ENCODE measurements around the gene GBP7.
A peak's percentile ranks its signal among the peaks of the same experiment; 100 is the strongest.

Gene GBP7

GRCh38 chr1:89104687-89105086 is 71.1 kb downstream of the GBP7 start:
- Histone ChIP-seq H3K56ac (ENCODE audit: low read length) (no peak overlapping the region), H3K36me3 (ENCODE audit: control insufficient read depth, insufficient read depth, low read length) (no peaks in the 10 kb centered on the region), H3K18ac (ENCODE audit: low read length) (no peak overlapping the region), H3K27ac (ENCODE audit: low read depth, low read length) (no peak overlapping the region), H4K8ac (ENCODE audit: low read depth, low read length) (no peak overlapping the region), H4K5ac (ENCODE audit: low read length) (no peak overlapping the region), H3K23ac (ENCODE audit: low read length) (no peak overlapping the region), H3K27me3 (ENCODE audit: insufficient read depth, low read length, poor library complexity) (no peaks in the 10 kb centered on the region), H3K4me3 (ENCODE audit: low read length) (no peak overlapping the region), H3K4ac (ENCODE audit: low read depth, low read length) (no peak overlapping the region), H3K9ac (ENCODE audit: low read length) (no peak overlapping the region), H3K4me2 (ENCODE audit: low read length) (no peak overlapping the region), H2BK5ac (ENCODE audit: low read length) (no peak overlapping the region), H3K79me2 (ENCODE audit: control insufficient read depth, insufficient read depth, low read length) (no peaks in the 10 kb centered on the region), H3K79me1 (ENCODE audit: low read length) (no peaks in the 10 kb centered on the region), H3K4me1 (ENCODE audit: control insufficient read depth, low read depth, low read length) (no peaks in the 10 kb centered on the region), H2AK5ac (ENCODE audit: low read length) (no peak overlapping the region), H2BK120ac (ENCODE audit: low read depth, low read length) (no peak overlapping the region), H2BK15ac (replicated peaks; ENCODE audit: low read depth) (no peak overlapping the region)
- WGBS (ENCODE audit: extremely low coverage, insufficient coverage, low lambda C conversion rate): no CpG with 5 or more reads among the region's 17 CpGs
- DNase-seq: peak; percentile 5

GRCh38 chr1:89104147-89104546 is 71.7 kb downstream of the GBP7 start:
- no peak overlapping the region for H4K5ac ChIP-seq (ENCODE audit: low read length)
- H3K27ac ChIP-seq (ENCODE audit: low read depth, low read length): no peak overlapping the region
- no peaks in the 10 kb centered on the region for H3K27me3 ChIP-seq (ENCODE audit: insufficient read depth, low read length, poor library complexity)
- H4K8ac ChIP-seq (ENCODE audit: low read depth, low read length): no peak overlapping the region
- no peaks in the 10 kb centered on the region for H3K36me3 ChIP-seq (ENCODE audit: control insufficient read depth, insufficient read depth, low read length)
- H3K4me1 ChIP-seq (ENCODE audit: control insufficient read depth, low read depth, low read length): no peaks in the 10 kb centered on the region
- no peak overlapping the region for H3K9ac ChIP-seq (ENCODE audit: low read length)
- no peak overlapping the region for H3K23ac ChIP-seq (ENCODE audit: low read length)
- H2BK120ac ChIP-seq (ENCODE audit: low read depth, low read length): no peak overlapping the region
- no peak overlapping the region for H2BK15ac ChIP-seq (replicated peaks; ENCODE audit: low read depth)
- no peak overlapping the region for H3K4me3 ChIP-seq (ENCODE audit: low read length)
- no peak overlapping the region for H3K4me2 ChIP-seq (ENCODE audit: low read length)
- H2AK5ac ChIP-seq (ENCODE audit: low read length): no peak overlapping the region
- no peak overlapping the region for H2BK5ac ChIP-seq (ENCODE audit: low read length)
- H3K79me2 ChIP-seq (ENCODE audit: control insufficient read depth, insufficient read depth, low read length): no peaks in the 10 kb centered on the region
- no peak overlapping the region for H3K4ac ChIP-seq (ENCODE audit: low read depth, low read length)
- no peak overlapping the region for H3K18ac ChIP-seq (ENCODE audit: low read length)
- DNase-seq: no peak
- H3K56ac ChIP-seq (ENCODE audit: low read length): no peak overlapping the region
- H3K79me1 ChIP-seq (ENCODE audit: low read length): no peaks in the 10 kb centered on the region
- WGBS (ENCODE audit: extremely low coverage, insufficient coverage, low lambda C conversion rate): no CpG with 5 or more reads among the region's 2 CpGs

DNA sequence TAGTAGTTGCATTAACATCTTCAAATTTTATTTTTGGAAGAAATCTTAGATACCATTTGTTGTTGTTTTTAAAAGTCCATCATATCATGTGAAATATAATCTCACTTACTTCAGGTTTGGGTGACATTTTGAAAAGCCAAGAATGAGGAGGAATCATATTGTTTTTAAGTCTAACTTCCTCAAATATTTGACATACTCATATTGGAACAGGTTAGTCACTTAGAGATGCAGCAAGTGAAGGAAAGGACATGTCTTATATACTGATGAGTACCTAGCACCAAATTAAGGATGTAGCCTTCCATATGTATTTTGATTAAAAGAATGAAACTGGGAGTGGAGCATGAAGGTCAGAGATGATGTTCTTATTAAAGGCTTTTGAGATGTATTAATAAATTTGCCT is 73.8 kb downstream of the GBP7 start:
- H2BK15ac ChIP-seq (replicated peaks; ENCODE audit: low read depth): no peak overlapping the region
- no peak for DNase-seq
- no peak overlapping the region for H3K23ac ChIP-seq (ENCODE audit: low read length)
- H3K79me1 ChIP-seq (ENCODE audit: low read length): no peaks in the 10 kb centered on the region
- no peak overlapping the region for H4K5ac ChIP-seq (ENCODE audit: low read length)
- H2BK120ac ChIP-seq (ENCODE audit: low read depth, low read length): no peak overlapping the region
- no peaks in the 10 kb centered on the region for H3K27me3 ChIP-seq (ENCODE audit: insufficient read depth, low read length, poor library complexity)
- no peak overlapping the region for H3K9ac ChIP-seq (ENCODE audit: low read length)
- H3K18ac ChIP-seq (ENCODE audit: low read length): no peak overlapping the region
- H3K4me2 ChIP-seq (ENCODE audit: low read length): no peak overlapping the region
- no peaks in the 10 kb centered on the region for H3K36me3 ChIP-seq (ENCODE audit: control insufficient read depth, insufficient read depth, low read length)
- no peak overlapping the region for H2BK5ac ChIP-seq (ENCODE audit: low read length)
- no peaks in the 10 kb centered on the region for H3K4me1 ChIP-seq (ENCODE audit: control insufficient read depth, low read depth, low read length)
- no peak overlapping the region for H2AK5ac ChIP-seq (ENCODE audit: low read length)
- H3K4ac ChIP-seq (ENCODE audit: low read depth, low read length): no peak overlapping the region
- H3K27ac ChIP-seq (ENCODE audit: low read depth, low read length): no peak overlapping the region
- no peak overlapping the region for H3K56ac ChIP-seq (ENCODE audit: low read length)
- H3K4me3 ChIP-seq (ENCODE audit: low read length): no peak overlapping the region
- no peak overlapping the region for H4K8ac ChIP-seq (ENCODE audit: low read depth, low read length)
- no peaks in the 10 kb centered on the region for H3K79me2 ChIP-seq (ENCODE audit: control insufficient read depth, insufficient read depth, low read length)

DNA sequence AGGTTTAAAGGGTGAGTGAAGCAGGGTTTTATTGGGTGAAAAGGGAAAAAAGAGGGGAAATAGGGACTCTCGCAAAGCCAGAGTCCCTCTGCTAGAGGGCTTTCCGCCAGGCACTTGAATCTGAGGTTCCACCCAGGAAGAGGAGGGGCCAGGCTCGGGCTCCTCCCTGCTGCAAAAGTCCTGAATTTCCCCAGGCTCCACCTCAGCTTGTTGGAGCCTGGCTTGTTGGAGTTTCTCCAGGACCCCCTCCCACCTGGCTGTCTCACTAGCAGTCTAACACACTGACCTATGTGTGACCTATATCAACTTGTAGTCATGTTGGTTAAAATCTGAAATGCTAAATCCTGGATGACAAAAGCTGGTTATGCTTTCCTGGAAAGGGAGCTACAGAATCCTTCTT is 75.4 kb downstream of the GBP7 start:
- Histone ChIP-seq H3K79me1 (ENCODE audit: low read length) (no peaks in the 10 kb centered on the region), H2BK120ac (ENCODE audit: low read depth, low read length) (no peak overlapping the region), H3K4ac (ENCODE audit: low read depth, low read length) (no peak overlapping the region), H4K5ac (ENCODE audit: low read length) (no peak overlapping the region), H3K23ac (ENCODE audit: low read length) (no peak overlapping the region), H3K79me2 (ENCODE audit: control insufficient read depth, insufficient read depth, low read length) (no peaks in the 10 kb centered on the region), H3K4me2 (ENCODE audit: low read length) (no peak overlapping the region), H2BK15ac (replicated peaks; ENCODE audit: low read depth) (no peak overlapping the region), H3K4me1 (ENCODE audit: control insufficient read depth, low read depth, low read length) (no peaks in the 10 kb centered on the region), H2BK5ac (ENCODE audit: low read length) (no peak overlapping the region), H3K27ac (ENCODE audit: low read depth, low read length) (no peak overlapping the region), H3K4me3 (ENCODE audit: low read length) (no peak overlapping the region), H3K56ac (ENCODE audit: low read length) (no peak overlapping the region), H2AK5ac (ENCODE audit: low read length) (no peak overlapping the region), H3K36me3 (ENCODE audit: control insufficient read depth, insufficient read depth, low read length) (no peaks in the 10 kb centered on the region), H3K27me3 (ENCODE audit: insufficient read depth, low read length, poor library complexity) (no peaks in the 10 kb centered on the region), H3K9ac (ENCODE audit: low read length) (no peak overlapping the region), H4K8ac (ENCODE audit: low read depth, low read length) (no peak overlapping the region), H3K18ac (ENCODE audit: low read length) (no peak overlapping the region)
- DNase-seq: no peak
- no CpG with 5 or more reads among the region's 3 CpGs for WGBS (ENCODE audit: extremely low coverage, insufficient coverage, low lambda C conversion rate)

DNA sequence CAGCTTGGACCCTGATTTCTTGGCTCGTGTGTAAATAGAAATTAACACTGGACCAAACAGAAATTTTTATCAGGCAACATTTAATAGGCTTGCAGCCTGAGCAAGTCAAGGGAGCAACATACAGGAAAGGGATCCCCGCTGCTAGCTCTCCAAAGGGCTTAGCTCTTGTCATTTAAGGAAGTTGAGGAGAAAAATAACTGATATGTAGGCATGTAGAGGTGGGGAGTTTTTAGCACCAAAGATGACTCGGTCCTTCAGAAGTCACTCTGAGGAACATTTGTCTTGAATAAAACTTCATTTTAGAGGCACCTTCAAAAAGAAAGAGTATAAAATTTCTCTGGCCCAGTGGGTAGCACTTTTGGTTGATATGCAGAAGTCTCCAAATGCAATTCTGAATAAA is 76.9 kb downstream of the GBP7 start:
- Histone ChIP-seq H3K4ac (ENCODE audit: low read depth, low read length) (no peak overlapping the region), H3K36me3 (ENCODE audit: control insufficient read depth, insufficient read depth, low read length) (no peaks in the 10 kb centered on the region), H3K27me3 (ENCODE audit: insufficient read depth, low read length, poor library complexity) (no peaks in the 10 kb centered on the region), H3K79me2 (ENCODE audit: control insufficient read depth, insufficient read depth, low read length) (no peaks in the 10 kb centered on the region), H2BK120ac (ENCODE audit: low read depth, low read length) (no peak overlapping the region), H3K4me2 (ENCODE audit: low read length) (no peak overlapping the region), H4K5ac (ENCODE audit: low read length) (no peak overlapping the region), H2AK5ac (ENCODE audit: low read length) (no peak overlapping the region), H4K8ac (ENCODE audit: low read depth, low read length) (no peak overlapping the region), H3K4me3 (ENCODE audit: low read length) (no peak overlapping the region), H3K56ac (ENCODE audit: low read length) (no peak overlapping the region), H3K9ac (ENCODE audit: low read length) (no peak overlapping the region), H3K18ac (ENCODE audit: low read length) (no peak overlapping the region), H3K79me1 (ENCODE audit: low read length) (no peaks in the 10 kb centered on the region), H3K27ac (ENCODE audit: low read depth, low read length) (no peak overlapping the region), H3K23ac (ENCODE audit: low read length) (no peak overlapping the region), H2BK5ac (ENCODE audit: low read length) (no peak overlapping the region), H3K4me1 (ENCODE audit: control insufficient read depth, low read depth, low read length) (no peaks in the 10 kb centered on the region), H2BK15ac (replicated peaks; ENCODE audit: low read depth) (no peak overlapping the region)
- no CpG with 5 or more reads among the region's 3 CpGs for WGBS (ENCODE audit: extremely low coverage, insufficient coverage, low lambda C conversion rate)
- no peak for DNase-seq

- no peak overlapping the region for H3K56ac ChIP-seq (ENCODE audit: low read length)
- H3K23ac ChIP-seq (ENCODE audit: low read length): no peak overlapping the region
- no peaks in the 10 kb centered on the region for H3K79me1 ChIP-seq (ENCODE audit: low read length)
- H3K4me1 ChIP-seq (ENCODE audit: control insufficient read depth, low read depth, low read length): no peaks in the 10 kb centered on the region
- H3K79me2 ChIP-seq (ENCODE audit: control insufficient read depth, insufficient read depth, low read length): no peaks in the 10 kb centered on the region
- no peak overlapping the region for H3K9ac ChIP-seq (ENCODE audit: low read length)
- no peak overlapping the region for H2AK5ac ChIP-seq (ENCODE audit: low read length)
- H2BK5ac ChIP-seq (ENCODE audit: low read length): no peak overlapping the region
- no peak for DNase-seq
- H3K27me3 ChIP-seq (ENCODE audit: insufficient read depth, low read length, poor library complexity): no peaks in the 10 kb centered on the region
- no peak overlapping the region for H3K4me2 ChIP-seq (ENCODE audit: low read length)
- H2BK15ac ChIP-seq (replicated peaks; ENCODE audit: low read depth): no peak overlapping the region
- H2BK120ac ChIP-seq (ENCODE audit: low read depth, low read length): no peak overlapping the region
- H3K4ac ChIP-seq (ENCODE audit: low read depth, low read length): no peak overlapping the region
- no peak overlapping the region for H4K5ac ChIP-seq (ENCODE audit: low read length)
- H3K18ac ChIP-seq (ENCODE audit: low read length): no peak overlapping the region
- H3K4me3 ChIP-seq (ENCODE audit: low read length): no peak overlapping the region
- no peak overlapping the region for H3K27ac ChIP-seq (ENCODE audit: low read depth, low read length)
- H3K36me3 ChIP-seq (ENCODE audit: control insufficient read depth, insufficient read depth, low read length): no peaks in the 10 kb centered on the region
- H4K8ac ChIP-seq (ENCODE audit: low read depth, low read length): no peak overlapping the region
- WGBS (ENCODE audit: extremely low coverage, insufficient coverage, low lambda C conversion rate): no CpG with 5 or more reads among the region's 2 CpGs
These were observed 80.1 kb downstream of the GBP7 start for GRCh38 chr1:89095737-89096136.

Data from mesendoderm (in vitro differentiated cells).